HepG2 (cell line): ENCODE measurements around the gene P2RX3. TPM values are rescaled to one million over a fixed set of nuclear protein-coding genes. Genes with fewer than 3 reads are reported as not detected.

Source experiments
- MATR3 ChIP-seq: sonication (generic); formaldehyde crosslinking; IDR thresholded peaks from 2 replicates; pipeline ENCODE4 v1.4.0; 2020; ENCODE audit warnings: missing genetic modification reagents
- RXRA ChIP-seq: sonication (generic); formaldehyde crosslinking; IDR thresholded peaks from 2 replicates; pipeline ENCODE4 v1.5.1; 2020; ENCODE audit warnings: missing genetic modification reagents
- SNRNP70 ChIP-seq: fragments of 200-400 bp; formaldehyde crosslinking; IDR thresholded peaks from 2 replicates; pipeline ENCODE4 v1.6.1; 2017; ENCODE audit warnings: mild to moderate bottlenecking, low read depth, low read length, moderate library complexity
- ZNF142 ChIP-seq: sonication (generic); formaldehyde crosslinking; IDR thresholded peaks from 2 replicates; pipeline ENCODE4 v1.4.0; 2020; ENCODE audit warnings: missing genetic modification reagents
- ZNF780A ChIP-seq: sonication (generic); formaldehyde crosslinking; IDR thresholded peaks from 2 replicates; pipeline ENCODE4 v1.8.0; 2022; ENCODE audit warnings: mild to moderate bottlenecking, missing genetic modification reagents, moderate library complexity
- polyA plus RNA-seq, 8 experiments: library from polyadenylated mRNA; depleted of rRNA in 3 of 8; stranded (reverse) in 7 of 8; unstranded in 1 of 8; fragments of >200 nt; fragmentation: Illumina TruSeq in 4 of 8; extraction: Trizol in 4 of 8; gene quantifications; 2 replicates each; pipeline versions ENCODE4 v1.2.1 to v1.2.3, GENCODE V29; 2011 to 2016; ENCODE audit warnings: low read depth in 4 of 8, missing spikeins in 1 of 8, mixed read lengths in 1 of 8; ENCODE audit not compliant: insufficient read depth in 1 of 8
- total RNA-seq, 5 experiments: library from RNA; depleted of rRNA; stranded (reverse); fragments of >200 nt; fragmentation: Illumina TruSeq; extraction: Trizol; gene quantifications; 2 replicates each; pipeline ENCODE4 v1.2.3, GENCODE V29; 2016; ENCODE audit warnings: low read depth in 1 of 5
- TF ChIP-seq, protein P1 (sequence below): sonication (generic); formaldehyde crosslinking; IDR thresholded peaks from 2 replicates; pipeline ENCODE4 v1.4.0; 2020; ENCODE audit warnings: mild to moderate bottlenecking, missing genetic modification reagents
- TF ChIP-seq, protein P2 (sequence below): sonication (generic); formaldehyde crosslinking; IDR thresholded peaks from 2 replicates; pipeline ENCODE4 v1.8.1; 2023; ENCODE audit warnings: mild to moderate bottlenecking, missing genetic modification reagents
- TF ChIP-seq, protein P3 (sequence below): sonication (generic); formaldehyde crosslinking; IDR thresholded peaks from 2 replicates; pipeline ENCODE4 v1.9.0; 2021; ENCODE audit warnings: missing genetic modification reagents, borderline replicate concordance

P2RX3 gene
- total and polyA plus RNA-seq, 2 of the 13 experiments (the other 11 are each of a cell fraction or from before 2014, with no cell fraction given), result 0.08 TPM; not detected in 1

DNA sequence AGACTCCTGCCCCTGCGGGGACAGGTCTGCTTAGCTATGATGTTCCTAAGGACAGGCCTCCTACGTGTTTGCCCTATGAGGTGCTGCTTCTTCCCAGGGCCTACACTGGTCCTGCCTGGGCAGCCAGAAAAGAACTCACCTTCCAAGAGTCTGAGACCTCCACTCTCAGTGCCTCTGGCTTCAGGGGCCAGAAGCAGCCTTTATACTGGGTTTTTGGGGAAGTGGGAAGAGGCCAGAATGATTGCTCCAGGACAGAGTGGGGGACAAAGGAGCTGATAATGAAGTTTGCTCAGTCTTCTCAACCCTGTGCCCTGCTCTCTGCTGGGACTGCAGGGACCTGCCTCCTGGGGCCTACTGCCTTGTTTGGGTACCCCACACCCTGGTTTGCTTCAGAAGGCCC is 42.8 kb downstream of the P2RX3 start, which contains the start of gene PRG3 (continued):
- TF ChIP-seq RXRA (CRISPR knock-in tag) (no peak), ZNF142 (CRISPR knock-in tag) (no peak), SNRNP70 (no peak), ZNF780A (CRISPR knock-in tag) (no peak), MATR3 (CRISPR knock-in tag) (no peak)
- TF ChIP-seq, protein P1, sequence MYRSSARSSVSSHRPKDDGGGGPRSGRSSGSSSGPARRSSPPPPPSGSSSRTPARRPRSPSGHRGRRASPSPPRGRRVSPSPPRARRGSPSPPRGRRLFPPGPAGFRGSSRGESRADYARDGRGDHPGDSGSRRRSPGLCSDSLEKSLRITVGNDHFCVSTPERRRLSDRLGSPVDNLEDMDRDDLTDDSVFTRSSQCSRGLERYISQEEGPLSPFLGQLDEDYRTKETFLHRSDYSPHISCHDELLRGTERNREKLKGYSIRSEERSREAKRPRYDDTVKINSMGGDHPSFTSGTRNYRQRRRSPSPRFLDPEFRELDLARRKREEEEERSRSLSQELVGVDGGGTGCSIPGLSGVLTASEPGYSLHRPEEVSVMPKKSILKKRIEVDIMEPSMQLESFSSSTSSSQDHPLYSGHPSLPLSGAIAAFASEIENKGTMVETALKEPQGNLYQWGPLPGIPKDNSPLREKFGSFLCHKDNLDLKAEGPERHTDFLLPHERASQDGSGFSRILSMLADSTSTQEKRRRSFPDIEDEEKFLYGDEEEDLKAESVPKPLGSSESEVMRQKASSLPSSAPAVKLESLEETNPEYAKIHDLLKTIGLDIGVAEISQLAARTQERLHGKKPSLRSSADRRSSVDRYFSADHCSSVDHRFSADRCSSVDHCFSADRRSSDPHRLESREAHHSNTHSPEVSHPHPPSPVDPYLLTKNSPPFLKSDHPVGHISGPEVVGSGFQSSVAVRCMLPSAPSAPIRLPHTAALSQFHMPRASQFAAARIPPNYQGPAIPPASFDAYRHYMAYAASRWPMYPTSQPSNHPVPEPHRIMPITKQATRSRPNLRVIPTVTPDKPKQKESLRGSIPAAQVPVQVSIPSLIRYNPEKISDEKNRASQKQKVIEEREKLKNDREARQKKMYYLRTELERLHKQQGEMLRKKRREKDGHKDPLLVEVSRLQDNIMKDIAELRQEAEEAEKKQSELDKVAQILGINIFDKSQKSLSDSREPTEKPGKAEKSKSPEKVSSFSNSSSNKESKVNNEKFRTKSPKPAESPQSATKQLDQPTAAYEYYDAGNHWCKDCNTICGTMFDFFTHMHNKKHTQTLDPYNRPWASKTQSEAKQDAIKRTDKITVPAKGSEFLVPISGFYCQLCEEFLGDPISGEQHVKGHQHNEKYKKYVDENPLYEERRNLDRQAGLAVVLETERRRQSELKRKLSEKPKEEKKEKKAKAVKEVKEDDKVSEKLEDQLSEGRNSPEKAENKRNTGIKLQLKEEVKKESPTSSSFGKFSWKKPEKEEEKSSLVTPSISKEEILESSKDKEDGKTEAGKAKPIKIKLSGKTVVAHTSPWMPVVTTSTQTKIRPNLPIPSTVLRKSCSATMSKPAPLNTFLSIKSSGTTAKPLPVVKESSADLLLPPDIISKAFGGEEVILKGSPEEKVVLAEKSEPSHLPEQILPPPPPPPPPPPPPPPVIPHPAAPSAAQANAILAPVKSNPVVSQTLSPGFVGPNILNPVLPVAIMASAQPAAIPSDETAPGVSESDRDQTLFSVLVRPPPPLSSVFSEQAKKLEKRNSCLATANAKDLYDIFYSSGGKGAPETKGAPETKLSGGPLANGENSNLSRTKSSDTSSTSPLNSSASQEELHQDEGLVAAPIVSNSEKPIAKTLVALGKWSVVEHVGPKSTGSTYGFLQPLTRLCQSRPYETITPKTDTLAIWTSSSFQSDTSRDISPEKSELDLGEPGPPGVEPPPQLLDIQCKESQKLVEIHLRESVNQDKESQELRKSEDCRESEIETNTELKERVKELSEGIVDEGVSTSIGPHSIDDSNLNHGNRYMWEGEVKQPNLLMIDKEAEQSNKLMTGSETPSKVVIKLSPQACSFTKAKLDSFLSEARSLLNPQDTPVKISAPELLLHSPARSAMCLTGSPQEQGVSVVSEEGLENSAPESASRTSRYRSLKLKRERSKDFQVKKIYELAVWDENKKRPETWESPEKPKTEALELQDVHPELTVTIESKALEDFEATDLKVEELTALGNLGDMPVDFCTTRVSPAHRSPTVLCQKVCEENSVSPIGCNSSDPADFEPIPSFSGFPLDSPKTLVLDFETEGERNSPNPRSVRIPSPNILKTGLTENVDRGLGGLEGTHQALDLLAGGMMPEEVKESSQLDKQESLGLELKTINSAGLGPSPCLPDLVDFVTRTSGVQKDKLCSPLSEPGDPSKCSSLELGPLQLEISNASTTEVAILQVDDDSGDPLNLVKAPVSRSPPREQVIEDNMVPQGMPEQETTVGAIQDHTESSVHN, result no peak
- TF ChIP-seq, protein P2, sequence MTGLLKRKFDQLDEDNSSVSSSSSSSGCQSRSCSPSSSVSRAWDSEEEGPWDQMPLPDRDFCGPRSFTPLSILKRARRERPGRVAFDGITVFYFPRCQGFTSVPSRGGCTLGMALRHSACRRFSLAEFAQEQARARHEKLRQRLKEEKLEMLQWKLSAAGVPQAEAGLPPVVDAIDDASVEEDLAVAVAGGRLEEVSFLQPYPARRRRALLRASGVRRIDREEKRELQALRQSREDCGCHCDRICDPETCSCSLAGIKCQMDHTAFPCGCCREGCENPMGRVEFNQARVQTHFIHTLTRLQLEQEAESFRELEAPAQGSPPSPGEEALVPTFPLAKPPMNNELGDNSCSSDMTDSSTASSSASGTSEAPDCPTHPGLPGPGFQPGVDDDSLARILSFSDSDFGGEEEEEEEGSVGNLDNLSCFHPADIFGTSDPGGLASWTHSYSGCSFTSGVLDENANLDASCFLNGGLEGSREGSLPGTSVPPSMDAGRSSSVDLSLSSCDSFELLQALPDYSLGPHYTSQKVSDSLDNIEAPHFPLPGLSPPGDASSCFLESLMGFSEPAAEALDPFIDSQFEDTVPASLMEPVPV (CRISPR knock-in tag), result no peak
- TF ChIP-seq, protein P3, sequence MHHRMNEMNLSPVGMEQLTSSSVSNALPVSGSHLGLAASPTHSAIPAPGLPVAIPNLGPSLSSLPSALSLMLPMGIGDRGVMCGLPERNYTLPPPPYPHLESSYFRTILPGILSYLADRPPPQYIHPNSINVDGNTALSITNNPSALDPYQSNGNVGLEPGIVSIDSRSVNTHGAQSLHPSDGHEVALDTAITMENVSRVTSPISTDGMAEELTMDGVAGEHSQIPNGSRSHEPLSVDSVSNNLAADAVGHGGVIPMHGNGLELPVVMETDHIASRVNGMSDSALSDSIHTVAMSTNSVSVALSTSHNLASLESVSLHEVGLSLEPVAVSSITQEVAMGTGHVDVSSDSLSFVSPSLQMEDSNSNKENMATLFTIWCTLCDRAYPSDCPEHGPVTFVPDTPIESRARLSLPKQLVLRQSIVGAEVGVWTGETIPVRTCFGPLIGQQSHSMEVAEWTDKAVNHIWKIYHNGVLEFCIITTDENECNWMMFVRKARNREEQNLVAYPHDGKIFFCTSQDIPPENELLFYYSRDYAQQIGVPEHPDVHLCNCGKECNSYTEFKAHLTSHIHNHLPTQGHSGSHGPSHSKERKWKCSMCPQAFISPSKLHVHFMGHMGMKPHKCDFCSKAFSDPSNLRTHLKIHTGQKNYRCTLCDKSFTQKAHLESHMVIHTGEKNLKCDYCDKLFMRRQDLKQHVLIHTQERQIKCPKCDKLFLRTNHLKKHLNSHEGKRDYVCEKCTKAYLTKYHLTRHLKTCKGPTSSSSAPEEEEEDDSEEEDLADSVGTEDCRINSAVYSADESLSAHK (CRISPR knock-in tag), result no peak
